Ovary (tissue), 9 donors: Measurements from ENCODE around the gene SLC17A9. TPM values are rescaled to one million over a fixed set of nuclear protein-coding genes. Genes with fewer than 3 reads are reported as not detected.

Source experiments
- DNase-seq, 5 donors: peaks; one replicate each; pipeline ENCODE4 v3.0.0-alpha.2; 2019 to 2020
- H3K27ac ChIP-seq, 2 donors: fragments of 200-600 bp; one replicate each; pipeline versions ENCODE4 v1.5.1 to v1.8.0; 2019 to 2022
- H3K27me3 ChIP-seq: fragments of 200-600 bp; one replicate; pipeline ENCODE4 v1.8.0; 2022
- H3K36me3 ChIP-seq: fragments of 200-600 bp; sonication (generic); one replicate; pipeline ENCODE4 v1.5.1; 2019
- H3K4me1 ChIP-seq: one replicate; pipeline ENCODE4 v1.8.1; 2013; ENCODE audit warnings: mild to moderate bottlenecking, moderate library complexity; ENCODE audit not compliant: insufficient read depth
- H3K4me3 ChIP-seq: fragments of 200-600 bp; sonication (generic); one replicate; pipeline ENCODE4 v1.5.1; 2017
- H3K9me3 ChIP-seq, 2 donors: fragments of 200-600 bp in 1 of 2; sonication (generic) in 1 of 2; one replicate each; pipeline versions ENCODE4 v1.5.1 to v1.8.1; 2013 to 2019; ENCODE audit warnings: mild to moderate bottlenecking in 1 of 2, moderate library complexity in 1 of 2
- CTCF ChIP-seq, 3 donors: fragments of 450-650 bp in 2 of 3; fragments of 200-600 bp in 1 of 3; IDR thresholded peaks; one replicate each; pipeline versions ENCODE4 v1.5.1 to v1.8.0; 2016 to 2022; ENCODE audit warnings: antibody characterized with exemption in 3 of 3, mild to moderate bottlenecking in 1 of 3
- EP300 ChIP-seq: sonication (generic); formaldehyde crosslinking; IDR thresholded peaks from one replicate; pipeline ENCODE4 v1.6.1; 2017; ENCODE audit warnings: antibody characterized with exemption
- POLR2A ChIP-seq: fragments of 450-650 bp; IDR thresholded peaks from one replicate; pipeline ENCODE4 v1.6.1; 2017; ENCODE audit warnings: antibody characterized with exemption, mild to moderate bottlenecking, moderate library complexity
- WGBS, 3 donors: extraction: QIAGEN DNeasy Blood & Tissue Kit in 1 of 3; methylation state at CpG; one replicate each; pipeline versions ENCODE4 v1.1.5 to v1.1.7; 2013 to 2017; 5-methylcytosine and 5-hydroxymethylcytosine counted together
- intact Hi-C, 4 donors: fragments of 100-400 bp; cut with DNase I; formaldehyde crosslinking; loops; one replicate each; pipeline versions ENCODE4 v1.11.0 to v1.15.1; 2022 to 2023
- polyA plus RNA-seq, 2 donors: library from polyadenylated mRNA; stranded (reverse); fragments of 200-250 nt in 1 of 2; fragments of 350-450 nt in 1 of 2; fragmentation: Illumina TruSeq in 1 of 2; extraction: RNeasy Lipid Tissue Mini Kit (QIAGEN cat#74804) in 1 of 2; gene quantifications; one replicate each; pipeline ENCODE4 v1.2.3, GENCODE V29; 2013 to 2014
- total RNA-seq, 7 donors: library from RNA; depleted of rRNA in 2 of 7; stranded (reverse); fragments of >200 nt in 2 of 7; fragmentation: NEBNext Ultra II Directional in 3 of 7; extraction: Animal tissue kit (Norgen Biotek cat#: 25700) in 3 of 7; gene quantifications; one replicate each; pipeline versions ENCODE4 v1.1.0 to v1.2.4, GENCODE V29; 2016 to 2023
- donor health status: DM: no; HTN: no; CAD: no; lungs with moderate emphysema.
- donor health status: DM: no; HTN: no; CAD: no.
- donor health status: Bipolar disorder and iron deficiency.
- donor health status: DM: yes; HTN: yes; CAD: no.
- donor health status: DM: no; HTN: no; CAD: no.
- donor health status: DM: yes; HTN: yes; CAD: no.

The SLC17A9 gene
- total and polyA plus RNA-seq, 9 donors = 0.68 to 7.7 (median 4.7) TPM

DNA sequence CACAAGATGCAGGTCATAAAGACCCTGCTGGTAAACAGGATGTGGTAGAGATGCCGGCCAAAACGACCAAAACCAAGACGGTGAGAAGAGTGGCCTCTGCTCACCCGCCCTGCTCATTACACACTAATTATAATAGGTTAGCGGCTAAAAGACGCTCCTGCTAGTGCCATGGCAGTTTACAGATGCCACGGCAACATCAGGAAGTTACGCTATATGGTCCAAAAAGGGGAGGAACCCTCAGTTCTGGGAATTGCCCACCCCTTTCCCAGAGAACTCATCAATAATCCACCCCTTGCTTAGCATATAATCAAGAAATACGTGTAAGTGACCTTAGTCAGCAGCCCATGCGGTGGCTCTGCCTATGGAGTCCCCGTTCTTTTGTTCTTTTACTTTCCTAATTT, 36.7 kb downstream of the SLC17A9 start:
- intact Hi-C loops = no loop called here
- H3K9me3 ChIP-seq = no peaks in the 10 kb centered on the region
- H3K27me3 ChIP-seq = no peaks in the 10 kb centered on the region
- TF ChIP-seq EP300 (no peak), CTCF (IDR thresholded peaks at IDR 0.05) (no peak), POLR2A (no peak)
- H3K36me3 ChIP-seq = no peaks in the 10 kb centered on the region
- H3K27ac ChIP-seq = no peak overlapping the region
- DNase-seq = no peak
- no peak overlapping the region for H3K4me3 ChIP-seq
- no peaks in the 10 kb centered on the region for H3K4me1 ChIP-seq
- 47 to 61% (median 57%) methylated on average over 11 of the region's 11 CpGs for WGBS, 3 donors

GRCh38 chr20:62990306-62990825, 37.9 kb downstream of the SLC17A9 start:
- H3K27me3 ChIP-seq = no peaks in the 10 kb centered on the region
- WGBS, 3 donors = 56 to 69% (median 67%) methylated on average over 21 to 22 of the region's 22 CpGs
- no peak for DNase-seq
- TF ChIP-seq EP300 = no peak
- no peak for TF ChIP-seq POLR2A
- no peak for TF ChIP-seq CTCF (IDR thresholded peaks at IDR 0.05)
- no peak overlapping the region for H3K4me3 ChIP-seq
- intact Hi-C loops = no loop called here
- no peak overlapping the region for H3K27ac ChIP-seq
- no peaks in the 10 kb centered on the region for H3K36me3 ChIP-seq
- no peaks in the 10 kb centered on the region for H3K4me1 ChIP-seq
- no peaks in the 10 kb centered on the region for H3K9me3 ChIP-seq

GRCh38 chr20:62991196-62991807, 38.8 kb downstream of the SLC17A9 start:
- no peaks in the 10 kb centered on the region for H3K27me3 ChIP-seq
- no peak for DNase-seq
- intact Hi-C loops = no loop called here
- TF ChIP-seq EP300 = no peak
- no peak for TF ChIP-seq POLR2A
- no peak for TF ChIP-seq CTCF (IDR thresholded peaks at IDR 0.05)
- H3K36me3 ChIP-seq = no peaks in the 10 kb centered on the region
- H3K4me3 ChIP-seq = no peak overlapping the region
- H3K27ac ChIP-seq = no peak overlapping the region
- no peaks in the 10 kb centered on the region for H3K4me1 ChIP-seq
- WGBS, 3 donors = 64 to 71% (median 65%) methylated on average over 13 of the region's 13 CpGs
- H3K9me3 ChIP-seq = no peaks in the 10 kb centered on the region

- WGBS, 3 donors = 75 to 87% (median 77%) methylated on average over 6 of the region's 6 CpGs
- intact Hi-C loops = no loop called here
- Histone ChIP-seq H3K4me3 (no peak overlapping the region), H3K36me3 (no peaks in the 10 kb centered on the region), H3K27ac (no peak overlapping the region), H3K4me1 (no peaks in the 10 kb centered on the region), H3K9me3 (no peaks in the 10 kb centered on the region), H3K27me3 (no peaks in the 10 kb centered on the region)
- no peak for DNase-seq
- TF ChIP-seq EP300 (no peak), CTCF (IDR thresholded peaks at IDR 0.05) (no peak), POLR2A (no peak)
Measured at GRCh38 chr20:62991863-62992262, 39.4 kb downstream of the SLC17A9 start.
